Hematopoietic multipotent progenitor cell (in vitro differentiated cells): ENCODE data around the gene SCN1A. TPM values are rescaled to one million over a fixed set of nuclear protein-coding genes. Genes with fewer than 3 reads are reported as not detected.
"Not testable (repeated sequence)": the region's sequence is repeated elsewhere in the genome, so short reads cannot be mapped to it uniquely, and the experiment has no call there.

Experiments used
- DNase-seq, 3 donors: peaks; one replicate each; pipeline ENCODE4 v3.0.0-alpha.2; 2011 to 2015; ENCODE audit warnings: low read depth in 2 of 3, low spot score in 2 of 3
- total RNA-seq: library from RNA; depleted of rRNA; stranded (reverse); fragments of >200 nt; gene quantifications from one replicate; pipeline ENCODE4 v1.2.3, GENCODE V29; 2012

Gene SCN1A
- total RNA-seq = under 0.01 TPM

- peak in 2 of 3 donors; percentile 30 to 58 for DNase-seq
These were observed at the start of gene SCN1A for GRCh38 chr2:166127217-166128155. SCN1A (minus strand) TSS chr2:166128020; CDS start chr2:166073621, 54,399 bp downstream.

DNA sequence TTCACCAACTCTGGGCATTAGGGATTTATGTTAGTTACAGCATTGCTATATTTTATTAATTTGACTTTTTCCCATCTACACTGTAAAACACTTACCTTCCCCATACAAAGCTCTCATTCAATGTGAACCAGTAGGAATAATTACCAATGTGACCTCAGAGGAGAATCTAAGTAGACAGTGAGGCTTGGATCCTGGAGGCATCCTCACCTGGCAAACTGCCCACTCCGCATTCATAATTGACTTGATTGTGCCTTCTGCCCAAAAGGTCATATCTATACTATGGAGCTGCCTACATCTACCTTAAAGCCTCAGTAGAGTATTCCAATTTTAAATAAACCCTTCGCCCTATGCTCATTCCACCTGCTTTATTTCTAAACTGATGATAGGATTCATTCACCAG is 45.4 kb upstream of the SCN1A start:
- no peak for DNase-seq

- DNase-seq = no peak
These were observed 43.4 kb upstream of the SCN1A start for GRCh38 chr2:166171216-166171615.

DNA sequence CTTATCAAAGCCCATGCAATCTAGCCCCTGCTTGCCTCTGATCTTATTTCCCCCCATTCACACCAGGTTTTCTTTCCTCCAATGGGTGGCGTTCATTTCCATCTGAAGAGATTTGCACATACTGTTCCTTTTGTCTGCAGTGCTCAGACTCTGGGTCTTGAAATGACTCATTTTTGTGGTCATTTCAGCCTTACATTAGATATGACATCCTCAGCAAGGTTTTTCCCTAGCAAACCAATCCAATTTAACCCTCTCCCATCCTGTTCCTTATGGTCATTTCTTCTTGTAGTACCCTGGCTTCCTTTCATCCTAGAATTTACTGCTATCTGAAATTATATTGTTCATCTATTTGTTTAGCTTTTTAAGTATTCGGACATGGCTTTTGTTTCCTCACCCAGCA is 42.5 kb upstream of the SCN1A start:
- no peak for DNase-seq

DNA sequence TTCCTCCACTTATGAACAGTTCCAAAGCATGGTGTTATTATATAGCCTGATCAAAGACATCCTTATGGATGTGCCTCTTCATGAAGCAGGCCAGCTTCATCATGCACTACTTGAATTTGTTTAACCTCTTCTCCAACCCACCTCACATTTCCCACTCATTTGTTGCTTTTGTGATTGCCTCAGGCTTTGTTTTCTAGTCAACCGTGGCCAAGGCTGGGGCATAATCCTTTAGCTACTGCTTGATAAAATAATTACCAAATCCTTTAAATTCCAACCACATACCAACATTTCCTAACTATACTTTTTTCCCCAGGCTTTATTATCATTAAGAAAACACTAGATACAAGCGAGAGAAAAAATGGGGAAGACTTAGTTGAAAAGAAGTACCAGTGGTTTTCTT is 39.6 kb upstream of the SCN1A start:
- no peak for DNase-seq

GRCh38 chr2:166163775-166164174 is 36.0 kb upstream of the SCN1A start:
- no peak for DNase-seq

- DNase-seq = no peak
These were observed 30.7 kb upstream of the SCN1A start for GRCh38 chr2:166158546-166158945.

- DNase-seq = no peak
These were observed 29.8 kb upstream of the SCN1A start for GRCh38 chr2:166157578-166157977.

DNA sequence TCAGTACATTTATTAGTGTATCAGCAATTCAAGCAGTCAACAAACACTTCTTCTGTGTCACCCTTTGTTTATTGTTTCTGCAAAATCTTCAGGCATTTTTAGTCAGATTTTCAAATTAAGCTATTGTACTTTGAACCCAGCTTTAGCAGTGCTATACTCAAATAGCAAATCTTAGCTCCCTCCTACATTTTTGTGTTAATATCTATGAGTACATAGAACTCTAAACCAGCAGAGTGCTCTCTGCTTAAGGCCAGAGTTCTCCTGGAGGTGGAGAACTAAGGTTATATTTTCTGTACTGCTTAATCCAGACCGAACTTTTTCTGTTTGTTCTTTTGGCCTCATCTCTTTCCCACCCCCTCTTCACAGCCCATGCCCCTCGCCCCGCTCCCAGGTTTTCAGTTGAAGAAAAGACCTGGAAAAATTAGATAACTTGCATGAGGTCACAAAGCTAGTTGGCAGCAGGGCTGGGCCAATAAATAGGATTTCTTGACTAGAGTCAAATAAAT is 29.2 kb upstream of the SCN1A start:
- DNase-seq = no peak

DNA sequence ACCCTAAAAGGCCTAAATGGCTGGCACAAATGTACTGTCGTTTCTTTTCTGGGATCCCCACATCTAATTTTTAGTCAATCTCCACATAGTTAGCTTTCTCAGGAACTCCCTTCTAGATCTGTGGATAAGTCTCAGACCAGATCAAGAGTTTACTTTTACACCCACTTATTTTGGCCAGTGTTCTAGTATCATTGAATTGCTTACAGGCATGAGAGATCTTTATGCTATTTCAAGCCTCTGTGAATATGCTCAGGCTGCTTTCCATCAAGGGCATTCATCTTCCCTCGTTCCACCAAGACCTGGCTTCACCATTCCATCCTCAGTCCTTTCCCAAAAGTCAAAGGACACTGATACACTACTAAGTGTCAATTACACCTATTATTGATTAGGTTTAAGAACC is 27.8 kb upstream of the SCN1A start:
- DNase-seq = no peak

DNA sequence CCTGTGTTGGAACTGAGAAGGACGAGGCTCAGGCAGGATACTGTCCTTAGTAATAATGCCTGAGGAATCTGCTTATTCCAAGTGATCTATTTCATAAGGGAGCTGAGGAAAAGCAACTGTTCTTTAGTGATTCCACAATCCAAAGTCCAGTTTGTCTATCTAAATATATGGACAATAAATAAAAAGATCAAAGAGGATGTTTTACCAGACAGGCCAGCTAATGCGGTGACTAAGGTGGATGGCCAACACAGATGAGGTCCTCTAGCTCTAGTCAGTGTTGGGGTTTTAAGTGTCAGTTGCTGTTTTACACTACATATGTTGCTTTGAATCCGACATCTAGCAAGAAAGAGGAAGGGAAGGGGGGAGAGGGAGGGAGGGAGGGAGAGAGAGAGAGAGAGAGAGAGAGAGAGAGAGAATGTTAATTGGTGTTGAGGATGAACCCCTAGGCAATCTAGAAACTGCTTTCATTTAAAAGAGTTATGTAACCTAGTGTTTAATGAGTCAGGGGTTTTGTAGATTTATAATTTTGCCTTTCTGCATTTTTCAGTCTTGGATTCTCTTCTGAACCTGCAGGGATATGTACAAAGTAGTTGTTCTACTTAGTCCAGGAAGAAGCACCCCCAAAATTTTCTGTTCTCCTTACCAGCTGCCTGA is 27.0 kb upstream of the SCN1A start:
- no peak for DNase-seq

DNA sequence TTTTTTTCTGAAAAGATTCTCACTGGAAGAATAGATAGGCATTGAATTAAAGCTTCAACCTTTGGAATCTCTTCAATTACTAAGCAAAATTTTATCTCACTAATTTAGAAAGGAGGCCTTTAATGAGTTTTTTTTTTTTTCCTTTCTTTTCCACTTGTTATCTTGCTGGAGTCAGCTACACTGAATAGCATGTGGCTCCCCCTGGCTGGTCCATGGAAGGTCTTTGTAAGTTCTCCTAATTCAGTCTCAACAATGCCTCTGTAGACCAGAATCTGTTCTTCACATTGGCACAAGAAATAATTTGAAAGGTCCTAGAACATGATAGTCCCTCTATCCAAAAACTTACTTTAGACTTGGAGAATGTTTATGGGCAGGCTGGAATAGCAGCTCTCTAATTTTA is 24.2 kb upstream of the SCN1A start:
- no peak for DNase-seq

GRCh38 chr2:166148500-166149400 is 20.9 kb upstream of the SCN1A start:
- DNase-seq = no peak

GRCh38 chr2:166147883-166148282 is 20.1 kb upstream of the SCN1A start:
- DNase-seq = no peak

GRCh38 chr2:166144071-166144470 is 16.3 kb upstream of the SCN1A start:
- DNase-seq = no peak

DNA sequence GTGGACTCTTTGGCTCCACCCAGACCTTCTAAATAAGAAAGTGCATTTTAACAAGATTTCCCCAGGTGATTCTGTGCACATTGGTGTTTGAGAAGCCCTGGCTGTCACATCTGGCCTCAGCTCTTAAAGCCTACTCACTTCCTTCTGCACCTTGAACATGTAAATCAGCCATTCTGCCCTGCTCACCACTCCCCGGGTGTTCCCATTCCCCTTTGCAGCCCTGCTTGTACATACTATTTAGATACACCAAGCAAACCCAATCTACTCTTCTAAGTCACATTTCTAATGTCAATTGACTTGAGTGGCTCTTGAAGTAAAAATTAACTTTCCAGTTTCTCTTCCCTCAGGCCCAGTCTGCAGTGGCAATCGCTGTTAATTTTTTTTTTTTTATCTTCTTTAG is 13.1 kb upstream of the SCN1A start:
- DNase-seq = no peak

GRCh38 chr2:166140475-166140874 is 12.7 kb upstream of the SCN1A start:
- DNase-seq = no peak

DNA sequence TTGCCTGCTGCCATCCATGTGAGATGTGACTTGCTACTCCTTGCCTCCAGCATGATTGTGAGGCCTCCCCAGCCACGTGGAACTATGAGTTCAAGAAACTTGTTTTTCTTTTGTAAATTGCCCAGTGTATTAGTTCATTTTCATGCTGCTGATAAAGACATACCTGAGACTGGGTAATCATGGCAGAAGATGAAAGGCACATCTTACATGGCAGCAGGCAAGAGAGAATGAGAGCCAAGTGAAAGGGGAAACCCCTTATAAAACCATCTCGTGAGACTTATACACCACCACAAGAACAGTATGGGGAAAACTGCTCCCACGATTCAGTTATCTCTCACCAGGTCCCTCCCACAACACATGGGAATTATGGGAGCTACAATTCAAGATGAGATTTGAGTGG is 11.7 kb upstream of the SCN1A start:
- not testable (repeated sequence) for DNase-seq

- no peak for DNase-seq
These were observed 10.8 kb upstream of the SCN1A start for GRCh38 chr2:166138667-166139066.

DNA sequence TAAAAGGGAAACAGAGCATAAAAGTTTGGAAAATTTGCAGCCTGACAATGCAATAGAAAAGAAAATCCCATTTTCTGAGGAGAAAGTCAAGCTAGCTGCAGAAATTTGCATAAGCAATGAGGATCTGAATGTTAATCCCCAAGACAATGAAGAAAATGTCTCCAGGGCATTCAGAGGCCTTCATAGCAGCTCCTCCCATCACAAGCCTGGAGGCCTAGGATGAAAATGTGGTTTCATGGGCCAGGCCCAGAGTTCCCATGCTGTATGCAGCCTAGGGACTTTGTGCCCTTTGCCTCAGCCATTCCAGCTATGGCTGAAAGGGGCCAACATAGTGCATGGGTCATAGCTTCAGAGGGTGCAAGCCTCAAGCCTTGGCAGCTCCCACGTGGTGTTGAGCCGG is 10.3 kb upstream of the SCN1A start:
- DNase-seq = no peak

- no peak for DNase-seq
These were observed 9.5 kb upstream of the SCN1A start for GRCh38 chr2:166137331-166137730.
